ENCODE data around the gene SULT4A1.
"Not testable (repeated sequence)": the region's sequence is repeated elsewhere in the genome, so short reads cannot be mapped to it uniquely, and the experiment has no call there.

SULT4A1 gene, protein sequence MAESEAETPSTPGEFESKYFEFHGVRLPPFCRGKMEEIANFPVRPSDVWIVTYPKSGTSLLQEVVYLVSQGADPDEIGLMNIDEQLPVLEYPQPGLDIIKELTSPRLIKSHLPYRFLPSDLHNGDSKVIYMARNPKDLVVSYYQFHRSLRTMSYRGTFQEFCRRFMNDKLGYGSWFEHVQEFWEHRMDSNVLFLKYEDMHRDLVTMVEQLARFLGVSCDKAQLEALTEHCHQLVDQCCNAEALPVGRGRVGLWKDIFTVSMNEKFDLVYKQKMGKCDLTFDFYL

DNA sequence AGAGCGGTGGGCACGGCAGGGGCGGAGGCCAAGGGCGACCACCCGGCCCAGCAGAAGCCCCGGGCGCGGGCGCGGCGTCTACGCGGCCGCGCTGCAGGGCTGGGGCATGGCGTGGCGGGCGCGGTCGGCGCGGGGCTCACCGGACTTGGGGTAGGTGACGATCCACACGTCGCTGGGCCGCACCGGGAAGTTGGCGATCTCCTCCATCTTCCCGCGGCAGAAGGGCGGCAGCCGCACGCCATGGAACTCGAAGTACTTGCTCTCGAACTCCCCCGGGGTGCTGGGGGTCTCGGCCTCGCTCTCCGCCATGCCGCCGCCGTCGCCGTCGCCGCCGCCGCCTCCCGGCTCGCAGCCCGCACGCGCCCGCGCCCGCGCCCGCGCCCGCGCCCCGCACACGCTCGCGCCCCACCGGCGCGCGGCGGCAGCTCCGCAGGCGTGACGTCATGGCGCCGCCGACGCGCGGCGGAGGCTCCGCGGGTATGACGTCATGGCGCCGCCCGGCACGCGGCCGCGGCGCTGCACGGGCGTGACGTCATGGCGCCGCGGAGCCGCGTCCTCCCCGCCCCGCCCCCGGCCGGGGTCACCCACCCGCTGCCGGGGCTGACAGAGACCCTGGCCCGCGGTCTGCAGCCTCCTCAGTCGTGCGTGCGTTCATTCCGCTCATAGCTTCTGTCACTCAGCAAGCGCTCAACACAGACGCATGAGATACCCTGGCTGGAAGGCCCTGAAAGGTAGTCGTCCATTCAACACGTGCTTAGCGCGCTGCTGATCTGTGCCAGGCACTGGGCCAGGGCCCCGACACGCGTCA lies at the start of gene SULT4A1:
Gene SULT4A1, minus strand, starts transcription at position 440 of the 808 bp plus-strand sequence. Its CDS starts 131 bp downstream, at position 309.
- peak; percentile 17 for DNase-seq (ENCODE audit: low read depth)

DNA sequence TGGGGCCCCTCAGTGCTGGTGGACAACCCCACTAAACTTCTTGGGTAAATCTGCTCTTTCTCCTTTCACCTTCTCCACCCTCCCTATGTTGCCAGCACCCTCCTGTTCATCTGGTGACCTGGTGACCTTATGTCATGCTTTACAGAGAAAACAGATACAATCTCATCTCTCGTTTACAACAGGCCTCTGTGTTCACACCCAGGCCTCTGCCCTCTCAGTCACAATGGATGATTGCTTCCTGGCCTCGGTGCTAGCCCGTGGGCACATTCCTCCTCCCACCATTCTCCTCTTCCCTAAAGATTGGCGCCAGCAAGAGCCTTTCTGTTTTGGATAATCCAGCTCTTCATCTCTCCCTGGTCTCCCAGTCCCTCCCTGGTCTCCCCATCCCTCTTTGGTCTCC lies 49.0 kb upstream of the SULT4A1 start:
- DNase-seq (ENCODE audit: low read depth) = no peak

DNA sequence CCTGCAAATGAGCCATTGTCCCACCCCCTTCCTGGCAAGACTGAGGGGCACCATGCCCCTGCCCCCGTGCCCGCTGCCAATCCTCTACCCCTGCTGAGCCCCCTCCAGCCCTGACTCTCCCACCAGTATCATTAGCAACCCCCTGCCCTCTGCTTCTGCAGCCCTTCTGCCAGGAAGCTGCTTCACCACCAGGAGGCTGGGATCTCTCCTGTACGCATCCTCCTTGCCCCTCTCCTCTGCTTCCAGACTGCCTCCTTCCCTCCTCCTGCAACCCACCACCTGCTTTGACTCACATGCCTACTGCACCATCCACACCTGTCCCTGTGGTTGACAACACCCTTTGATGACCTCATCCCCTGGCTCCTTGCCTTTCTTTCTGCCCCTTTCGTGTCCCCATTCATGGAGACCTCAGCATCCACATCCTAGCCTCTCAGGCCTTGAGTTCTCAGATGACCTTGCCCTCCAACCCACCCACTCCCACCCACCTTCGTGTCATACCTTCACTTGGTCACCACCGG lies 47.9 kb upstream of the SULT4A1 start:
- no peak for DNase-seq (ENCODE audit: low read depth)

DNA sequence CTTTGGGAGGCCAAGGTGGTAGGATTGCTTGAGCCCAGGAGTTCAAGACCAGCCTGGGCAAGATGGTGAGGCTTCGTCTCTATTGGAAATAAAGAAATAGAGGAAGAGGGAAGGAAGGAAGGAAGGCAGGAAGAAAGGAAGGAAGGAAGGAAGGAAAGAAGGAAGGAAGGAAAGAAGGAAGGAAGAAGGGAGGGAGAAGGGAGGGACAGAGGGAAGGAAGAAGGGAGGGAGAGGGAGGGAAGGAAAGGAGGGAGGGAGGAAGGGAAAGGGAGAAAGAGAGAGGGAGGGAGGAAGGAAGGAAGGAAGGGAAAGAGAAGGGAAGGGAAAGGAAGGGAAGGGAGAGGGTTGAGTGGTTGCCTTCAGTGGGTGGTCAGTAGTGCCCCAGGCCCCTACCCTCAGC lies 47.4 kb upstream of the SULT4A1 start:
- no peak for DNase-seq (ENCODE audit: low read depth)

DNA sequence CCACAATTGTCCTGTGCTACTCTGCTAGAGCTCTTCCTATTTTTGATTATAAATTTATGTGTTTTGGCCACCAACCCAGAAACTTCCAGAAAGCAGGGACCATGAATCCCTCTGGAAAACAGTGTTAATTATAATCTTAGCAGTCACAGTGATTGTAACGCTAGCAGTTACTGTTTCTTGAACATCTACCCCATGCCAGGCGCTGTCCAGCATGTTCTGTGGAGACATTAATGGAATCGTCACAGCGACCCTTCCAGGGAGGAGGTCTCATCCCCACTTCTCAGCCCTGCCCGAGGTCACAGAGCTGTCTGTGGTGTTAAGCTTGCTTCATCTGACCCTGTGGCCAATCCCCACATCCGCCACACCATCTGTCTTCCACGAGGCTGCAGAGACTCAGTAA lies 43.4 kb upstream of the SULT4A1 start:
- no peak for DNase-seq (ENCODE audit: low read depth)

DNA sequence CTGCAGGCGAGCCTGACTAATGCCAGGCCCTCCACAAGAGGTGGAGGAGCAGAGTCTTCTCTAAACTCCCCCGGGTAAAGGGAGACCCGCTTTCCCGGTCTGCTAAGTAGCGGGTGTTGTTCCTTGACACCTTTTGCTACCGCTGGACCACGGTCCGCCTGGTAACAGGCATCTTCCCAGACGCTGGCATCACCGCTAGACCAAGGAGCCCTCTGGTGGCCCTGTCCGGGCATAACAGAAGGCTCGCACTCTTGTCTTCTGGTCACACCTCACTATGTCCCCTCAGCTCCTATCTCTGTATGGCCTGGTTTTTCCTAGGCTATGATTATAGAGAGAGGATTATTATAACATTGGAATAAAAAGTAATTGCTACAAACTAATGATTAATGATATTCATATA lies 42.1 kb upstream of the SULT4A1 start:
- peak; percentile 26 for DNase-seq (ENCODE audit: low read depth)

DNA sequence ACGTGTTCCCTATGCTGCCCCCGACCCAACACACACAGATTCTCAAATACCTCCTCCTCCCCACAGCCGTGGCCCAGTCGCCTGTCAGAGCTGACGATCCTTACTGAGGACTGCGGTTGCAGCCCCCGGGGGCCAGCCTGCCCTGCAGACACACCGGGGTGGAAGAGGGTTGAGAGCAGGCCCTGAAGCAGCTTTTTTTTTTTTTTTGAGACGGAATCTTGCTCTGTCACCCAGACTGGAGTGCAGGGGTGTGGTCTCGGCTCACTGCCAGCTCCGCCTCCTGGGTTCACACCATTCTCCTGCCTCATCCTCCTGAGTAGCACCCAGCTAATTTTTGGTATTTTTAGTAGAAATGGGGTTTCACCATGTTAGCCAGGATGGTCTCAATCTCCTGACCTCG lies 40.7 kb upstream of the SULT4A1 start:
- not testable (repeated sequence) for DNase-seq (ENCODE audit: low read depth)

DNA sequence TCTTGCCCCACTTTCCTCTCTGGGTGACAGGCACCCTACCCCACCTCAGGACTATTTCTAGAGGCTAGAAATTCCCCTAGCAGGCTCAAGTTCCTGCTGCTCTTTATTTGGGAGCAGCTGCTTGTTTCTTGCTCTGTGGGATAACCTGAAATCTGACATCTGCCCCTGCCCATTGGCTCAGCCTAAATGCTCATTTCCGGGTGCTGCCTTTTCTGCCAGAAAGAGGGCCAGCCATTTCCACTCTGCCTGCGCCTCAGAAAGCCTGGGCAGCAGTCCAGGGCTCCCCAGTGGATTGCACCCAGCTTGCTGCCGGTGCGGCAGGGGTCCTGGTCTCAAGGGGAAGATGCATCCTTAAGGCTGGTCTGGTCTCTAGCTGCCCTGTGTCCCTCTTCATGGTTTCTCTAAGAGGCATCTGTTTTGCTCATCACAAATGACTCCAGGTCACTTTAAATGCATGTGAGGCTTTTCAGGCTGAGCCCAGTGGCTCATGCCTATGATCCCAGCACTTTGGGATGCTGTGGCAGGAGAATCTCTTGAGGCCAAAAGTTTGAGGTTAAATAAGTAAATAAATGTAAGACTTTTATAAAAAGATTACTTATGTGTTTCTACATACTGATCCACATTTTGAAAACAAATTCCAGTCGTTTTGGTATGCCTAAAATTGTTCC lies 39.8 kb upstream of the SULT4A1 start:
- DNase-seq (ENCODE audit: low read depth) = no peak

DNA sequence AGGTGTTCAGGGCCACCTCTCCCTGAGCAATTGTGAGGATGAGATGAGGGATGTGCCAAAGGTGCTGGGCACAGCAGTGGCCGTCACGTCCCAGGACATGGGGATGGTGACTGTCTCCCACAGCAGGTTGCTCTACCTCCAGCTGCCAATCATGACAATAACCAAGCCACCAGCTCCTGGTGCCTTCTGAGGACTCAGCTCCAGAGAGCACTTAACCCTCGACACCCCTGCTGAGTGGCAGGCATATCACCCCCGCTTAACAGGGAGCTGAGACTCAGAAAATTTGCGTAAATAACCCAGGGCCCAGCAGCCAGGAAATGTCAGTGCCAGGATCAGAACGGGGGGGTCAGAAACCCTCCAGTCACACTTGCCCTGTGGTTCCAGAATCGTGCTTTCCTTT lies 37.9 kb upstream of the SULT4A1 start:
- no peak for DNase-seq (ENCODE audit: low read depth)

DNA sequence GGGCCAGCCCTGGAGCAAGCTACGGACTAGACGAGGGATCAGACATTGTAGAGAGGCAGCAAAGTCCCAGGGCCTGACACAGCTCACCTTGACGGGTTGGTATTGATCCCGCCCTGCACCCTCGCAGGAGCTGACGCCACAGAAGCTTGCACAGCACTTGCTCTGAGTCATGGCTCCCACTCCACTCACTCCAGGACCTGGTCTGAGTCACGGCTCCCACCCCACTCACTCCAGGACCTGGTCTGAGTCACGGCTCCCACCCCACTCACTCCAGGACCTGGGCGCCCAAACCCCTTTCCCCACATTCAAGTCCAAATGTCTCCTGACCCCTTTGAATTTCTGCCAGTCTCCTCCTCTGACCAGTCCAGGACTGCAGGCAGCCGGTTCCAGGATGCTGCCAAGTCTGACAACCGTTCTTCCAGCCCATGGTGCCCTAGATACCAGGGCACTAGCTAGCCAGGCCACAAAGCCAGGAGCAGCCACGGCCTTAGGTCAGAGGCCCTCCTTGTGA lies 35.5 kb upstream of the SULT4A1 start:
- DNase-seq (ENCODE audit: low read depth) = peak; percentile 31

DNA sequence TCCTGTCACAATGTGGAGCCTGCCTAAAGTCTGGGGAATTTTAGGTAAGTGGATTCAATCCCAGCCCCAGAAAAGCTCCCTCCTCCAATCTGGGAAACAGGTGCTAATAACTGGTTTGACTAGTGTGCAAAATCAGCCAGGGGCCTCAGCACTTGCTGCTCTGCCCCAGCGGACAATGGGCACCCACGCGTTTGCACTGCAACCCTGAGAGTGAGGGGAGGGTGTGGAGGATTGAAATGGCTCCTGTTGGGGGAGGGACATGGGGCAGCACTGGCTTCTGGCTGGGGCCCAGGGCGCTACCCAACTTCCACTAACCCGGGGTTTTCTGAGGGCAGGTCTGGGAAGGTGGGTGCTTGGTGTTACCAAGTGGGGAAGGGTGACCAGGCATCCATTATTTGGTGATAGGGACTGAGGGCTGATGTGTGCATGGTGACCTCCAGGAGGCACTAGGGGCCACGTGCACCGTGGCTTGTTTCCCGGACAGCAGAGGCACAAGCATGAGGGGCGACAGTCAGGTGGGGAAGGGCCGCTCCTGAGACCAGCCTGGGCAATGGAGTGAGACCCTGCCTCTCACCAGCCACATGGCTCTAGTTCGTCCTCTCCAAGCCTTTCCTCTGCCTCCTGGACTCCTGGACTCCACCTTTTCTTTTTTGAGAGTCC lies 33.8 kb upstream of the SULT4A1 start:
- no peak for DNase-seq (ENCODE audit: low read depth)

DNA sequence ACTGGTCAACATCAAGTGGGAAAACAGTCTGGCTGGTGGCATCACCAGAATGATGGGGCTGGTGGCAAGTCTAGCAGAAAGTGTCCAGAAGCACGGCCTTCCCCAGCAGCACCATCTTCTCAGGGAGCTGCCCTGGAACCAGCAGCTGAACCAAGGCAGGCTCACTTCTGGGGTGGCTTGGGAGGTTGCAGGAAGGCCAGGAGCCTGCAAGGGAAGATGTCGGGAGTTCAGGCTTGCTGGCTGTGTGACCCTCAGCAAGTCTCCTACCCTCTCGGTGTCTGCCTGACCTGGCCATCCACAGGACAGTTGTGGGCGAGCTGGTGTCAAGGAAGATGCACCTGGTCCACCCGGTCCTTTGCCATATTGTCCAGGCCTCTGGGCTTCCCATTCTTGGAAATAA lies 31.8 kb upstream of the SULT4A1 start:
- no peak for DNase-seq (ENCODE audit: low read depth)

DNA sequence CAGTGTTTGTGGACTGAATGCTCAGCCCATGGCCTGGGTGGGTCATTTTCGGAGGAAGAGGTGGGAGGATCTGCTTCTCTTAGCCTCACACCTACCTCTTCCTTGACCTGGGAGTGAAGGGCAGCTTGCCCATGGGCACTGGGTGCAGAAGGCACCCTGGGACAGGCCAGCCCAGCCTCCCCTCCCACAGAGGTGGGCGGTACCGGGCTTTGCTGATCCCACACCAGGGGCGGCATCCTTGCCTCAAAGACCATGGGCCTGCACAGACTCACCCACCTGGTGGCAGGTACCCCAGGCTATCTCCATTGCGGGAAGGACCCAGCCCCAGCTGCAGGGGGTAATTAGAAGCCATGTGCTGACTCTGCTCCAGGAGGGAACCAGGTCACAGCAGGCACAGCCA lies 31.0 kb upstream of the SULT4A1 start:
- no peak for DNase-seq (ENCODE audit: low read depth)

DNA sequence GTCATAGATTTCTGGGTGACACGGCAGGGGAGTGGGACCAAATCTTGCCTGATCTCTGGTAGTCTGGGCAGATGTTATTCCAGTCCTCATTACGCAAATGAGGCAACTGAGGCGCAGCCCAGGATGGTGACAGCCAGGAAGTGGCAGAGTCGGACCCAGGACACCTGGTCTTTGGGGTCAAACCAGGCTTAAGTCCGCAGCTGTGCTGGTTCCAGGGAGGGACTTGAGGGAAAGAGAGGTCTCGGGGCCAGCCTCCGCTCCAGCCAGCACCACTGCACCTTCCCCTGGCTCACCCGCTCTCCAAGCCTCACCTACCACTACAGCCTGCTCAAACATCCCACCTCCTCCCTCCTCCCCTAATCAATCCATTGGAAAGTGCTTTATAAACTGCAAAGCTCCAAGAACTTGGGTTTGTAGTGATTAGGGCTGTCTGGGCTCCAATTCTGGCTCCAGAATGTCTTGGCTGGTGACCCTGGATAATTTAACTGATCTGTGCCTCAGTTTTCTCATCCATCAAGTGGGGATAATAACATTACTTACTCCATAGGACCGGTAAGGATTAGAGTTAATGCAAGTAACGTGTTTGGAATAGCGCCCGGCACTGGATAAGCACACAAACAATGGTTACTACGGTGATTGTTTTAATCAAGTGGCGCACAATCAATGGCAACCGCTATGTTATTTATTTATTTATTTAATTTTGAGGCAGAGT lies 30.0 kb upstream of the SULT4A1 start:
- no peak for DNase-seq (ENCODE audit: low read depth)

DNA sequence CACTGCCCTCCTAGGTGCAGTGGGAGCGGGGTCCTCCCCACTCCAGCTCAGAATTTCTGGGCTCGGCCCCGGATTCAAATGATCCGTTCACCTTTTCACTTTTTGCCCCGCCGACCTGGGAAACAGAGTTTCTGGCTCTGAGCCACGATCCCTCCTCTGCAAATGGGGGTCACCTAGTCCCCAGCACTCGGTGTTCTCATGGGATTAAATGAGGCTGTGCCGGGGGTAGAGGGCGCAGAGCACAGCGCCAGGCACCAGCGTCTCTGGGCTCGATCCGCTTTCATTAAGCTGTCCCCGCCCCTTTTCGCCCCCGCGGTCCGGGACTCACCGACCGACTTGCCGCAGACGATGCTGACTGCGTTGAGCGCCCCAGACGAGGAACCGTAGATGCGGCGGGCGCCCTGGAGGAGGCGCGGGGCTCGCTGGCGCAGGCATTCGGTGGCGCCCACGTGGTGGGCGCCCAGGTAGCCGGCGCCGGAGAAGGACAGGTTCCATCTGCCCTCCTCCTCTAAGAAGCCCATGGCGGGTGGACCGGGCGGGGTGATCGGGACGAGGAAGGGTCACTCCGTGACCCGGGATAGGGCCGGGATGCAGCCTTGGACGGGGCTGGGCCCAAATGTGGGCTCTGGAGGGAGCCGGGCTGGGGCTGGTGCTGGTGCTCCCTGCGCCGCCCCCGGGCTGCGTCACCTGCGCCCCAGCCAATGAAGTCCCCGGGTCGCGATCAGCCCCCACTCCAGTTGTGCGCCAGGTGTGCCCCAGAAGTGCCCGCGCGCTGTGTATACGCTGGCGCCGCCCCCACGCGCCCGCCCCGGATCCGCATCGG lies 29.3 kb upstream of the SULT4A1 start, which contains the start of gene PNPLA5:
Gene PNPLA5, minus strand, starts transcription at position 654 of the 823 bp plus-strand sequence. Its CDS starts 133 bp downstream, at position 521.
- DNase-seq (ENCODE audit: low read depth) = peak; percentile 31

DNA sequence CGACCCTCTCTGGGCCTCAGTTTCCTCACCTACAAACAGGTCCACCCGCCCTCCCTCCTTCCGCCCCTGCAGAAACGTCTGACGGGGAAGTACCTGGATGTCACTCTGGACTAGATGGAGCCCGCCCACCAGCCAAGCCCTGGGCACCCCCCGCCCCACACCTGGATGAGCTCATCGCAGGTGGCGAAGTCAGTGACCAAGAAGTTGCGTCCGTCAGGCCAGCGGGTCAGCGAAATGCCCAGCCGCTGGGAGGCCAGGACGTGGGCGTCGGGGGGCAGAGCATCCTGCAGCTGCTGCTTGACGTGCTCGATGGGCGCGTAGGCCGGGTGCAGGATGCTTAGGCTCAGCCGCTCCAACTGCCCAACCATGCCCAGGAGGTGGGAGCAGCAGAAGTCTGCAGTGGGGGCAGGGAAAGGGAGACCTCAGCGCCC lies 28.6 kb upstream of the SULT4A1 start:
- no peak for DNase-seq (ENCODE audit: low read depth)

DNA sequence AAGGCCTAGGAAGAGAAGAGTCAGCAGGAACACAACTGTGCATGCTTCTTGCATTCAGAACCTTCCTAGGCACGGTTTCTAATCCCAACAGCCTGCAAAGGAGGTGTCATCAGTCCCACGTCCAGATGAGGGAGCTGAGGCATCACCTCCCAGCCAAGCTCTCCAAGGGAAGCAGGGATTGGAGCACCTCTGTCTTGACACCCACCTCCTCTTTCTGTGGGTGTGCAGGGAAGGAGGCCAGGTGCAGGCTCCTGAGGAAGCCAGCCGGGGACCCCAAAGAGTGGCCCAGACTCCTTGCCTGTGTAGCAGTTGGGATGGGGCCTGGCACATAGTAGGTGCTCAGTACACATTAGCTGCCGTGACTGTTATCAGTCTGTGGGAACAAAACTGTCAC lies 27.5 kb upstream of the SULT4A1 start:
- DNase-seq (ENCODE audit: low read depth) = no peak

DNA sequence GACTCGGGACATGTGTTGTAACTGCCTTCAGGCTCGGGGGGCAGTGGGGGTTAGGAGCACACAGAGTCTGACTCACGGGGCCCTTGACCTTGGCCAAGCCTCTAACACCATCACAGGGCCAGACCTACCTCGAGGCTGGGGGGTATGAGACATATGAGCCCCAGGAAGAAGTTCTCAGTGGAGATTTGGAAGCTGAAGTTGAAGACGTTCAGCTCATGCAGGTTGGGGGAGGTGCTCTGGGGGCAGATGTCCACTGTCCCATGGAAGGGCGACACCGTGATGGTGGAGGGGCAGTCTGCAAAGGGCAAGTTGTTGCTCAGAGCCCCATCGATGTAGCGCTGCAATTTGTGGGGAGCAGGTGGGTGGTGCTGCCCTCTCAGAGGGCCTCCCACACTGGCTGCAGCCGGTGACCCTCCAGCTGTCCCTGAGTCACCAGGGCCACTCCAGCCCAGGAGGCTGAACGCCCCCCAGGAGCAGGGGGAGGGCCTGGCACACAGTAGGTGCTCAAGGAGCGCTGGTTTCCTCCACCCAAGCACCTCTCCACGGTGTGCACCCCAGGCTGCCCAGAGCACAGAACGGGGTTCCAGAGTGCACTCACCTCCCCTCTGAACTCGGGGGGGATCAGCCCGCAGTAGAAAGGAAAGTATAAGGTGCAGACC lies 27.0 kb upstream of the SULT4A1 start:
- DNase-seq (ENCODE audit: low read depth) = no peak

DNA sequence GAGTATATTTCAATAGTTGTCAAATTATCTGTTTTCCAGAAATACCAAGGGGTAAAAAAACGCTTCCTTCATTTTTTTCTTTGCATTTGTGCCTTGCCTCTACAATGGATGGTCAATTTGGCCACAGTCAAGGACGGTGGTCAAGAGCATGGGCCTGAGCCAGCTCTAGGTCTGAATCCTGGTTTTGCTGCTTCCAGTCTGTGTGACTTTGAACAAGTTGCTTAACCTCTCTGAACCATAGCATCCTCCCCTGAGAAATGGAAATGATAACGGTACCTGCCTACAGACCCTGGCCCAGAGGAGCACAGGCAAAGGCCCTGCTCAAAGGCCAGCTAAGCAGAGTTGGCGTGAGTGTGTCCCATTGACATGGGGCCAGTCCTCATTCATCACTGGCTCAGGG lies 26.4 kb upstream of the SULT4A1 start:
- DNase-seq (ENCODE audit: low read depth) = no peak

DNA sequence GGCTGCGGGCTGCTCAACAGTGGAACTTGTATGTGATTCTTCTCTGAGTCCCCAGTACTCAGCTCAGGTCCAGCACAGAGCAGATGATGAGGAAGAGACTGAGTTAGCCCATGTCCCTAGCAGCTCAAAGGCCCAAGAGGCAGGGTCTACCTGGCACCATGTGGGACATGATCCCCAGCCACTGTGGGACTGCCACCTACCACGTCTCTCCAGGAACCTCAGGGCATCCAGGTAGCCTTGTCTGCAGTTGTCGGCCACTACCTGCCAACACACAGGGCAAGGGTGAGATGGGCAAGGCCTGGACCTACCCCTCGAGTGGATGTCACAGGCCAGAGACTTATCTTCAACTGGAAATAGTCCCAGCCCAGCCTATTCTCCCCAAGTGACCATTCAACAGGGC lies 25.1 kb upstream of the SULT4A1 start:
- DNase-seq (ENCODE audit: low read depth) = no peak

Measured in activated T-cell treated with anti-CD3 and anti-CD28 coated beads for 48 hours (primary cell).